SK-N-MC (cell line): ENCODE data around the gene SLC35F2.

Source experiments
- DNase-seq: peaks from one replicate; pipeline ENCODE4 v3.0.0-alpha.2; 2011; ENCODE audit warnings: low read depth, low spot score
- H3K27ac ChIP-seq: fragments of 200-600 bp; sonication (generic); 2 replicates; pipeline ENCODE4 v1.5.1; 2016; ENCODE audit warnings: mixed run types
- H3K36me3 ChIP-seq: fragments of 200-600 bp; sonication (generic); 2 replicates; pipeline ENCODE4 v1.6.1; 2017; ENCODE audit warnings: antibody characterized with exemption, low read length, mixed read lengths; ENCODE audit not compliant: insufficient read depth
- H3K4me3 ChIP-seq: fragments of 200-600 bp; sonication (generic); 2 replicates; pipeline ENCODE4 v1.5.1; 2016
- H3K9ac ChIP-seq: fragments of 200-600 bp; sonication (generic); 2 replicates; pipeline ENCODE4 v1.8.0; 2017; ENCODE audit warnings: mixed run types, mixed read lengths; ENCODE audit not compliant: insufficient read length
- H3K9me3 ChIP-seq: fragments of 200-600 bp; sonication (generic); 2 replicates; pipeline ENCODE4 v1.6.1; 2017; ENCODE audit warnings: low read depth, mild to moderate bottlenecking, antibody characterized with exemption, low read length, moderate library complexity, mixed read lengths
- EZH2 ChIP-seq: fragments of 200-600 bp; sonication (generic); IDR thresholded peaks from one replicate; pipeline ENCODE4 v1.6.1; 2017; ENCODE audit warnings: antibody characterized with exemption
- FOXP2 ChIP-seq: optimal IDR thresholded peaks from 2 replicates; pipeline ENCODE3; 2011; ENCODE audit warnings: mild to moderate bottlenecking, moderate library complexity; ENCODE audit not compliant: insufficient read depth; ENCODE audit errors: extremely low read length, control extremely low read depth
- POLR2AphosphoS5 ChIP-seq: IDR thresholded peaks from 2 replicates; pipeline ENCODE4 v1.6.1; 2012; ENCODE audit warnings: mild to moderate bottlenecking, low read depth, low read length, borderline replicate concordance

SLC35F2 gene

GRCh38 chr11:107810875-107811274 is 47.7 kb downstream of the SLC35F2 start:
- DNase-seq = no peak
- Histone ChIP-seq H3K4me3 (no peak overlapping the region), H3K9me3 (no peaks in the 10 kb centered on the region), H3K36me3 (peaks cover 40% of the 10 kb centered on the region), H3K27ac (no peak overlapping the region), H3K9ac (no peak overlapping the region)
- TF ChIP-seq FOXP2 = no peak
- no peak for TF ChIP-seq EZH2
- no peak for TF ChIP-seq POLR2AphosphoS5

GRCh38 chr11:107808521-107808920 is 50.1 kb downstream of the SLC35F2 start:
- H3K9me3 ChIP-seq = no peaks in the 10 kb centered on the region
- DNase-seq = no peak
- H3K4me3 ChIP-seq = no peak overlapping the region
- peaks cover 58% of the 10 kb centered on the region for H3K36me3 ChIP-seq
- no peak overlapping the region for H3K27ac ChIP-seq
- H3K9ac ChIP-seq = no peak overlapping the region
- TF ChIP-seq FOXP2 = no peak
- no peak for TF ChIP-seq EZH2
- no peak for TF ChIP-seq POLR2AphosphoS5

- TF ChIP-seq EZH2 = no peak
- no peak for TF ChIP-seq POLR2AphosphoS5
- no peak for TF ChIP-seq FOXP2
- Histone ChIP-seq H3K27ac (no peak overlapping the region), H3K9ac (no peak overlapping the region), H3K36me3 (peaks cover 63% of the 10 kb centered on the region), H3K9me3 (no peaks in the 10 kb centered on the region), H3K4me3 (no peak overlapping the region)
- no peak for DNase-seq
Measured at GRCh38 chr11:107804971-107805370, 53.6 kb downstream of the SLC35F2 start.

GRCh38 chr11:107804211-107804610 is 54.4 kb downstream of the SLC35F2 start:
- Histone ChIP-seq H3K4me3 (no peak overlapping the region), H3K27ac (no peak overlapping the region), H3K9me3 (no peaks in the 10 kb centered on the region), H3K36me3 (peaks cover 60% of the 10 kb centered on the region), H3K9ac (no peak overlapping the region)
- no peak for TF ChIP-seq EZH2
- no peak for TF ChIP-seq FOXP2
- no peak for TF ChIP-seq POLR2AphosphoS5
- no peak for DNase-seq

GRCh38 chr11:107801641-107802040 is 56.9 kb downstream of the SLC35F2 start:
- no peak overlapping the region for H3K9ac ChIP-seq
- DNase-seq = no peak
- H3K36me3 ChIP-seq = peaks cover 51% of the 10 kb centered on the region
- no peak overlapping the region for H3K27ac ChIP-seq
- no peak overlapping the region for H3K4me3 ChIP-seq
- TF ChIP-seq POLR2AphosphoS5 (no peak), FOXP2 (no peak), EZH2 (no peak)
- no peaks in the 10 kb centered on the region for H3K9me3 ChIP-seq

- H3K36me3 ChIP-seq = peaks cover 51% of the 10 kb centered on the region
- DNase-seq = no peak
- no peak overlapping the region for H3K4me3 ChIP-seq
- no peak overlapping the region for H3K9ac ChIP-seq
- H3K9me3 ChIP-seq = peaks cover 2% of the 10 kb centered on the region; the same call in 1 of the 2 replicates
- no peak overlapping the region for H3K27ac ChIP-seq
- TF ChIP-seq POLR2AphosphoS5 (no peak), FOXP2 (no peak), EZH2 (no peak)
Measured at GRCh38 chr11:107799218-107799859, 59.2 kb downstream of the SLC35F2 start.

- H3K36me3 ChIP-seq = peaks cover 35% of the 10 kb centered on the region
- H3K27ac ChIP-seq = no peak overlapping the region
- TF ChIP-seq POLR2AphosphoS5 (no peak), EZH2 (no peak), FOXP2 (no peak)
- peaks cover 2% of the 10 kb centered on the region; the same call in 1 of the 2 replicates for H3K9me3 ChIP-seq
- no peak overlapping the region for H3K9ac ChIP-seq
- DNase-seq = no peak
- no peak overlapping the region for H3K4me3 ChIP-seq
Measured at GRCh38 chr11:107792049-107792443, 66.5 kb downstream of the SLC35F2 start.

GRCh38 chr11:107791343-107792048 is 67.1 kb downstream of the SLC35F2 start:
- no peak overlapping the region for H3K9ac ChIP-seq
- peaks cover 2% of the 10 kb centered on the region; the same call in 1 of the 2 replicates for H3K9me3 ChIP-seq
- H3K27ac ChIP-seq = no peak overlapping the region
- no peak overlapping the region for H3K4me3 ChIP-seq
- no peak for DNase-seq
- peaks cover 30% of the 10 kb centered on the region for H3K36me3 ChIP-seq
- TF ChIP-seq POLR2AphosphoS5 (no peak), EZH2 (no peak), FOXP2 (no peak)
